Measurements from ENCODE around the gene ADGRG2. TPM values are rescaled to one million over a fixed set of nuclear protein-coding genes. Genes with fewer than 3 reads are reported as not detected.

ADGRG2 gene
- polyA plus RNA-seq, 1 donor from 2014 or later = 0.05 TPM

- no peak overlapping the region for H3K4me2 ChIP-seq (ENCODE audit: low read length)
Observed at GRCh38 chrX:19046343-19047215, 75.7 kb downstream of the ADGRG2 start.

GRCh38 chrX:19040373-19040772, 81.9 kb downstream of the ADGRG2 start:
- Histone ChIP-seq H3K79me2 (replicated peaks; ENCODE audit: insufficient read depth, low read length) (no peaks in the 10 kb centered on the region), H3K9me3 (ENCODE audit: low read length) (no peaks in the 10 kb centered on the region), H3F3A (ENCODE audit: insufficient read depth, low read length, poor library complexity, severe bottlenecking) (no peaks in the 10 kb centered on the region), H3K27ac (ENCODE audit: low read length) (no peak overlapping the region), H3K4me2 (ENCODE audit: low read length) (no peak overlapping the region), H2AFZ (ENCODE audit: low read depth, low read length) (no peak overlapping the region), H3K9me2 (ENCODE audit: insufficient read depth, low read length) (no peaks in the 10 kb centered on the region), H3K9ac (ENCODE audit: low read length) (no peak overlapping the region), H3K4me3 (ENCODE audit: low read length) (no peak overlapping the region), H3K27me3 (ENCODE audit: insufficient read depth, low read depth, low read length) (no peaks in the 10 kb centered on the region), H3K36me3 (ENCODE audit: insufficient read depth, low read length) (no peaks in the 10 kb centered on the region), H4K20me1 (ENCODE audit: insufficient read depth) (no peaks in the 10 kb centered on the region)
- TF ChIP-seq RAD21 (conservative IDR thresholded peaks at IDR 0.05) = peak; percentile 14
- TF ChIP-seq MXI1 (conservative IDR thresholded peaks at IDR 0.05; ENCODE audit: poor library complexity, severe bottlenecking) = no peak
- TF ChIP-seq CTCF (IDR thresholded peaks at IDR 0.05; ENCODE audit: poor library complexity, severe bottlenecking) = peak; percentile 31

More at GRCh38 chrX:19046343-19047215, 75.7 kb downstream of the ADGRG2 start:
- TF ChIP-seq TAF1 (IDR thresholded peaks at IDR 0.05; ENCODE audit: low read depth) (no peak), EZH2 (IDR thresholded peaks at IDR 0.05; ENCODE audit: borderline replicate concordance, insufficient read depth, low read length, poor library complexity, severe bottlenecking) (no peak), CTCF (IDR thresholded peaks at IDR 0.05; ENCODE audit: poor library complexity, severe bottlenecking) (no peak)
- no peak overlapping the region for H3K27ac ChIP-seq (ENCODE audit: low read length)
- H3K9ac ChIP-seq (ENCODE audit: low read length) = no peak overlapping the region
- no peaks in the 10 kb centered on the region for H3K9me2 ChIP-seq (ENCODE audit: insufficient read depth, low read length)
- H4K20me1 ChIP-seq (ENCODE audit: insufficient read depth) = no peaks in the 10 kb centered on the region
- H3F3A ChIP-seq (ENCODE audit: insufficient read depth, low read length, poor library complexity, severe bottlenecking) = no peaks in the 10 kb centered on the region
- H3K9me3 ChIP-seq (ENCODE audit: low read length) = no peaks in the 10 kb centered on the region
- no peak overlapping the region for H3K4me3 ChIP-seq (ENCODE audit: low read length)
- H3K27me3 ChIP-seq (ENCODE audit: insufficient read depth, low read depth, low read length) = no peaks in the 10 kb centered on the region
- no peak overlapping the region for H2AFZ ChIP-seq (ENCODE audit: low read depth, low read length)
- H3K36me3 ChIP-seq (ENCODE audit: insufficient read depth, low read length) = no peaks in the 10 kb centered on the region
- H3K79me2 ChIP-seq (replicated peaks; ENCODE audit: insufficient read depth, low read length) = no peaks in the 10 kb centered on the region

- TF ChIP-seq POLR2AphosphoS5 (IDR thresholded peaks at IDR 0.05) = no peak
- no peak for TF ChIP-seq RAD21 (conservative IDR thresholded peaks at IDR 0.05)
- no peak for TF ChIP-seq EZH2 (IDR thresholded peaks at IDR 0.05; ENCODE audit: borderline replicate concordance, insufficient read depth, low read length, poor library complexity, severe bottlenecking)
- TF ChIP-seq REST (IDR thresholded peaks at IDR 0.05; ENCODE audit: borderline replicate concordance) = no peak
- no peak for TF ChIP-seq TAF1 (IDR thresholded peaks at IDR 0.05; ENCODE audit: low read depth)
- TF ChIP-seq MXI1 (conservative IDR thresholded peaks at IDR 0.05; ENCODE audit: poor library complexity, severe bottlenecking) = no peak
- no peak for TF ChIP-seq EP300 (conservative IDR thresholded peaks at IDR 0.05; ENCODE audit: poor library complexity, severe bottlenecking)
- TF ChIP-seq SMC3 (conservative IDR thresholded peaks at IDR 0.05; ENCODE audit: poor library complexity) = no peak
- no peak for TF ChIP-seq CTCF (IDR thresholded peaks at IDR 0.05; ENCODE audit: poor library complexity, severe bottlenecking)
- no peaks in the 10 kb centered on the region for H3K9me2 ChIP-seq (ENCODE audit: insufficient read depth, low read length)
- H3K9me3 ChIP-seq (ENCODE audit: low read length) = no peaks in the 10 kb centered on the region
- H3K36me3 ChIP-seq (ENCODE audit: insufficient read depth, low read length) = no peaks in the 10 kb centered on the region
- H2AFZ ChIP-seq (ENCODE audit: low read depth, low read length) = no peak overlapping the region
- H3K4me3 ChIP-seq (ENCODE audit: low read length) = no peak overlapping the region
- no peak overlapping the region for H3K9ac ChIP-seq (ENCODE audit: low read length)
- H3F3A ChIP-seq (ENCODE audit: insufficient read depth, low read length, poor library complexity, severe bottlenecking) = no peaks in the 10 kb centered on the region
- H3K79me2 ChIP-seq (replicated peaks; ENCODE audit: insufficient read depth, low read length) = no peaks in the 10 kb centered on the region
- no peak overlapping the region for H3K27ac ChIP-seq (ENCODE audit: low read length)
- no peak overlapping the region for H3K4me2 ChIP-seq (ENCODE audit: low read length)
- no peaks in the 10 kb centered on the region for H3K27me3 ChIP-seq (ENCODE audit: insufficient read depth, low read depth, low read length)
- H4K20me1 ChIP-seq (ENCODE audit: insufficient read depth) = no peaks in the 10 kb centered on the region
Observed at GRCh38 chrX:19034025-19034424, 88.2 kb downstream of the ADGRG2 start.
